Esophagus squamous epithelium (tissue), 5 donors: Measurements from ENCODE around the gene KIF6. TPM values are rescaled to one million over a fixed set of nuclear protein-coding genes. Genes with fewer than 3 reads are reported as not detected.
A peak's percentile ranks its signal among the peaks of the same experiment; 100 is the strongest.

Source experiments
- DNase-seq: peaks from one replicate; lab custom pipeline; 2025; lab: John Stamatoyannopoulos, UW
- H3K27ac ChIP-seq, 4 donors: fragments of 200-600 bp; sonication (generic); one replicate each; pipeline ENCODE4 v1.5.1; 2016 to 2019; ENCODE audit warnings: mild to moderate bottlenecking in 1 of 4
- H3K27me3 ChIP-seq, 4 donors: fragments of 200-600 bp; sonication (generic); 1 replicate in 3 of 4; 2 replicates in 1 of 4; pipeline versions ENCODE4 v1.5.1 to v1.6.0; 2017 to 2021; ENCODE audit warnings: antibody characterized with exemption in 1 of 4
- H3K36me3 ChIP-seq, 3 donors: fragments of 200-600 bp; sonication (generic); one replicate each; pipeline ENCODE4 v1.5.1; 2016 to 2019
- H3K4me1 ChIP-seq, 3 donors: fragments of 200-600 bp; sonication (generic); one replicate each; pipeline ENCODE4 v1.5.1; 2017 to 2019
- H3K4me3 ChIP-seq, 4 donors: fragments of 200-600 bp; sonication (generic); 1 replicate in 3 of 4; 2 replicates in 1 of 4; pipeline ENCODE4 v1.5.1; 2016 to 2019; ENCODE audit warnings: mild to moderate bottlenecking in 2 of 4, moderate library complexity in 1 of 4
- H3K9me3 ChIP-seq, 3 donors: fragments of 200-600 bp; sonication (generic); one replicate each; pipeline ENCODE4 v1.5.1; 2016 to 2019
- CTCF ChIP-seq, 6 experiments: fragments of 450-650 bp in 4 of 6; fragments of 200-600 bp in 2 of 6; sonication (generic) in 2 of 6; IDR thresholded peaks; one replicate each; pipeline ENCODE4 v1.5.1; 2016 to 2019; ENCODE audit warnings: antibody characterized with exemption in 6 of 6, mild to moderate bottlenecking in 4 of 6, moderate library complexity in 4 of 6
- POLR2A ChIP-seq, 4 donors: fragments of 450-650 bp; IDR thresholded peaks; one replicate each; pipeline ENCODE4 v1.6.1; 2017; ENCODE audit warnings: antibody characterized with exemption in 4 of 4, mild to moderate bottlenecking in 4 of 4, moderate library complexity in 3 of 4
- WGBS, 2 donors: methylation state at CpG; one replicate each; pipeline ENCODE4 v1.1.5; 2018; 5-methylcytosine and 5-hydroxymethylcytosine counted together
- intact Hi-C: fragments of 100-400 bp; cut with DNase I; formaldehyde crosslinking; loops from one replicate; pipeline ENCODE4 v1.15.0; 2022
- total RNA-seq, 4 donors: library from RNA; depleted of rRNA; stranded (reverse); fragments of >200 nt; gene quantifications; one replicate each; pipeline ENCODE4 v1.1.0, GENCODE V29; 2016
- donor health status: DM: yes; HTN: yes; CAD: no.

KIF6 gene
- under 1 TPM in 1 of 4 donors, not detected in 3; 0.19 TPM for total RNA-seq

- H3K27me3 ChIP-seq, result no peaks in the 10 kb centered on the region
- TF ChIP-seq POLR2A (IDR thresholded peaks at IDR 0.05), result no peak
- peak in 1 of 6 experiments; percentile 16 for TF ChIP-seq CTCF (IDR thresholded peaks at IDR 0.05)
- H3K4me3 ChIP-seq, result peak within 1 kb of the TSS; percentile 50 to 85 (median 76)
- H3K4me1 ChIP-seq, result peaks cover 5 to 14% (median 8%) of the 10 kb centered on the region in 3 donors
- no peaks in the 10 kb centered on the region for H3K36me3 ChIP-seq
- DNase-seq, result peak; percentile 52
- peak within 1 kb of the TSS in 3 of 4 donors; percentile 19 to 62 (median 38) for H3K27ac ChIP-seq
- 7 to 13% methylated on average over 6 to 15 of the region's 58 CpGs for WGBS, 2 donors
- intact Hi-C loops, result no loop called here
- no peaks in the 10 kb centered on the region for H3K9me3 ChIP-seq
Measured at GRCh38 chr6:39724787-39725631, at the start of gene KIF6. KIF6 (minus strand) TSS chr6:39725408; CDS start chr6:39725310, 98 bp downstream.

GRCh38 chr6:39773782-39774181 lies 48.6 kb upstream of the KIF6 start:
- H3K36me3 ChIP-seq, result no peaks in the 10 kb centered on the region
- peak overlapping the region; percentile 24 to 80 (median 59) for H3K27ac ChIP-seq
- H3K4me1 ChIP-seq, result peaks cover 0 to 4% (median 0%) of the 10 kb centered on the region in 3 donors
- no peak for DNase-seq
- intact Hi-C loops, result no loop called here
- peaks cover 0 to 4% (median 0%) of the 10 kb centered on the region in 4 donors for H3K27me3 ChIP-seq
- H3K9me3 ChIP-seq, result no peaks in the 10 kb centered on the region
- 83 to 85% methylated on average over 1 to 2 of the region's 2 CpGs for WGBS, 2 donors
- TF ChIP-seq POLR2A (IDR thresholded peaks at IDR 0.05) (no peak), CTCF (IDR thresholded peaks at IDR 0.05) (no peak)
- H3K4me3 ChIP-seq, result no peak overlapping the region

GRCh38 chr6:39772559-39773273 lies 47.5 kb upstream of the KIF6 start:
- H3K36me3 ChIP-seq, result no peaks in the 10 kb centered on the region
- intact Hi-C loops, result no loop called here
- no peak overlapping the region for H3K4me3 ChIP-seq
- peaks cover 0 to 4% (median 0%) of the 10 kb centered on the region in 4 donors for H3K27me3 ChIP-seq
- TF ChIP-seq CTCF (IDR thresholded peaks at IDR 0.05) (no peak), POLR2A (IDR thresholded peaks at IDR 0.05) (no peak)
- WGBS, 2 donors, result 54 to 63% methylated on average over 6 of the region's 6 CpGs
- H3K4me1 ChIP-seq, result no peaks in the 10 kb centered on the region
- no peaks in the 10 kb centered on the region for H3K9me3 ChIP-seq
- no peak for DNase-seq
- H3K27ac ChIP-seq, result peak overlapping the region; percentile 24 to 80 (median 59)

GRCh38 chr6:39770446-39770845 lies 45.2 kb upstream of the KIF6 start:
- TF ChIP-seq POLR2A (IDR thresholded peaks at IDR 0.05), result no peak
- no peak for TF ChIP-seq CTCF (IDR thresholded peaks at IDR 0.05)
- 76 to 91% methylated on average over 3 to 4 of the region's 4 CpGs for whole genome bisulfite sequencing, 2 donors
- no peaks in the 10 kb centered on the region for H3K4me1 ChIP-seq
- no peak for DNase-seq
- H3K9me3 ChIP-seq, result no peaks in the 10 kb centered on the region
- H3K4me3 ChIP-seq, result no peak overlapping the region
- no peaks in the 10 kb centered on the region for H3K36me3 ChIP-seq
- intact Hi-C loops, result no loop called here
- peaks cover 0 to 4% (median 0%) of the 10 kb centered on the region in 4 donors for H3K27me3 ChIP-seq
- peak overlapping the region in 1 of 4 donors; percentile 5 for H3K27ac ChIP-seq
